Measurements from ENCODE around the gene PDE11A. TPM values are rescaled to one million over a fixed set of nuclear protein-coding genes. Genes with fewer than 3 reads are reported as not detected.

The PDE11A gene
- total RNA-seq, 6 experiments from 2014 or later: 1.2 to 3.1 (median 1.4) TPM

DNA sequence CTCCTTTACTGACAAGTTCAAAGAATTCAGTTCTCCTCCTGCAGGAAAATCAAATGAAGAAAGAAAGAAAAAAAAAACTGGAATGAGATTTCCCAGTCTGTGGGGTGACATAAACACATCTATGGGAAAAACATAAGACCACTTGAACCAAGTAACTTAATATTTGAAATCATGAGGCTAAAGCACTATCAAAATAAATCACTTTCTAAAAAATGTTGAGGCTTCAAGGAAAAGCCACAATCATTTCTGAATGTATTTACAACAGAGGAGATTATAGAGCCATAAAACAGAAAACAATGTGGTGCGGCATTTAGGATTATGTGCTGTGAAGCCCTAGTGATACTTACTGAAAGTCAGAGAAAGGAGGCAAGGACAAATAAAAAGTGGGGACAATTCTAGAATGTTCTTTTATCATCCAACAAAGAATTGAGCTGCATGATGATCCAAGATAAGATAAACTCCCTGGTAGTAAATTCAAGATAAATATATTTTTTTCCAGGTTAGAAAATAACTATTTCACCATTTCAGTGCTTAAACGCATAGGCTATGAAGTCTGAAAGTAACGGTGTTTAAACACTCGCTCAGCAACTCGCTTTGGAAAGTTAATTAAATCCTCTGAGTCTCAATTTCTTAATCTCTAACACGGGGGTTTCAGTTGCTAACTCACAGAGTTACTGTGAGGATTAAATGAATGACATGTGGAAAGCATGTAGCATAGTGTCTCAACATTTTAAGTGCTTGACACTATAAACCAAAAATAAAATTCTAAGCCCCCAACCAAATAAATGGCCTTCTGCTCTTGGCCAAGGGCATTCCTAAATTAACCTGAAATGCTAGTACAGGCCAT lies 391.5 kb downstream of the PDE11A start:
- Mint-ChIP-seq H3K4me1 (ENCODE audit: low read depth) (no peaks in the 10 kb centered on the region), H3K27me3 (ENCODE audit: insufficient read depth) (peaks cover 3% of the 10 kb centered on the region), H3K27ac (no peak overlapping the region), H3K9me3 (no peaks in the 10 kb centered on the region), H3K36me3 (ENCODE audit: low read depth) (no peaks in the 10 kb centered on the region), H3K4me3 (no peak overlapping the region)
- no peak for DNase-seq
- TF ChIP-seq, protein P1, sequence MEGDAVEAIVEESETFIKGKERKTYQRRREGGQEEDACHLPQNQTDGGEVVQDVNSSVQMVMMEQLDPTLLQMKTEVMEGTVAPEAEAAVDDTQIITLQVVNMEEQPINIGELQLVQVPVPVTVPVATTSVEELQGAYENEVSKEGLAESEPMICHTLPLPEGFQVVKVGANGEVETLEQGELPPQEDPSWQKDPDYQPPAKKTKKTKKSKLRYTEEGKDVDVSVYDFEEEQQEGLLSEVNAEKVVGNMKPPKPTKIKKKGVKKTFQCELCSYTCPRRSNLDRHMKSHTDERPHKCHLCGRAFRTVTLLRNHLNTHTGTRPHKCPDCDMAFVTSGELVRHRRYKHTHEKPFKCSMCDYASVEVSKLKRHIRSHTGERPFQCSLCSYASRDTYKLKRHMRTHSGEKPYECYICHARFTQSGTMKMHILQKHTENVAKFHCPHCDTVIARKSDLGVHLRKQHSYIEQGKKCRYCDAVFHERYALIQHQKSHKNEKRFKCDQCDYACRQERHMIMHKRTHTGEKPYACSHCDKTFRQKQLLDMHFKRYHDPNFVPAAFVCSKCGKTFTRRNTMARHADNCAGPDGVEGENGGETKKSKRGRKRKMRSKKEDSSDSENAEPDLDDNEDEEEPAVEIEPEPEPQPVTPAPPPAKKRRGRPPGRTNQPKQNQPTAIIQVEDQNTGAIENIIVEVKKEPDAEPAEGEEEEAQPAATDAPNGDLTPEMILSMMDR (IDR thresholded peaks at IDR 0.05): no peak

DNA sequence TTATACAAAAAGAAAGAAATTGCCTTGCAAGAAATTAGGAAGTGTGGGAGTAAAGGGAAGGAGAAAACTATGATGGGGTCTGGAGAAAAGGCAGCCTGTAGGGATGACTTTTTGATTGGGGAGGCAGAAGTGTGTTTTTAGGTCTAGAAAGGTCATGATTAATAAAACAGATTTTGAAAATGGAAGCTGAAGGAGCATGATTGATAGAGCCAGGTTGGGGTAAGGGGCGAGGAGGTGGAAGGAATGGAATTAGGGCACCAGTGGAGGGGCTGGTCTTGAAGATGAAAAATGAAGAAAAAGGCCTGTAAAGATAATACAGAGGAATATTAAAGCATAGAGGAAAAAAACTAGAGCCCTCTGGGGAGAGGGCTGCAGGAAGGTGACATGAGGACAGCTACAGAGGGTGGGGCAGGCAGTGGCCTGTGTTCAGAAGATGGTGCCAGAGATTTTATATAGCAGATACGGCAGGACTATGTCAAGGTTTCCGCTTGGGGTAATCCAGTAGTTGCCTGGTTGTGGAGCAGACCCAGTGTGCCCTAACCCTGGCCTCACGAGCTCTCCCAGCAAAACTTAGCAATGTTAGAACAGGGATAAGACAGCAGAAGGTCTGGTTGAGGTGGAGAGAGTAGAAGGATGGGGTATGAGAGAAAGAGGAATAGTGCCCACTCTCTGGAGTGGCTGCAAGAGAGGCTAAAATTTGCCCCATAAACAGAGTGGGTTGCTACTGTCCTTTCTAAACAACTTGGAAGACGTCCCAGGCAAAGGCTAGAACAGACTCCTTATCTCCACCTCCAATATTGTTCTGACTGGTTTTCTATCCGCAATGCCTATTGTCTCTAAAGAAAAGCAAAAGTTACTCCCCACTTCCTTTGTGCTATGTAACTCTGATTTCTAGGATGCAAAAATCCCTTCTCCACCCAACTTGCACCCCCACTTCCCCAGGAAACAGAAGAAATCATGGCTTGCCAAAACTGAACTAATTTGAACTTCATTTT lies 392.7 kb downstream of the PDE11A start:
- Mint-ChIP-seq H3K27ac (no peak overlapping the region), H3K36me3 (ENCODE audit: low read depth) (no peaks in the 10 kb centered on the region), H3K27me3 (ENCODE audit: insufficient read depth) (peaks cover 3% of the 10 kb centered on the region; the same call in 1 of the 2 replicates), H3K4me1 (ENCODE audit: low read depth) (no peaks in the 10 kb centered on the region), H3K4me3 (no peak overlapping the region), H3K9me3 (no peaks in the 10 kb centered on the region)
- DNase-seq: no peak
- TF ChIP-seq, protein P1 (IDR thresholded peaks at IDR 0.05): no peak

DNA sequence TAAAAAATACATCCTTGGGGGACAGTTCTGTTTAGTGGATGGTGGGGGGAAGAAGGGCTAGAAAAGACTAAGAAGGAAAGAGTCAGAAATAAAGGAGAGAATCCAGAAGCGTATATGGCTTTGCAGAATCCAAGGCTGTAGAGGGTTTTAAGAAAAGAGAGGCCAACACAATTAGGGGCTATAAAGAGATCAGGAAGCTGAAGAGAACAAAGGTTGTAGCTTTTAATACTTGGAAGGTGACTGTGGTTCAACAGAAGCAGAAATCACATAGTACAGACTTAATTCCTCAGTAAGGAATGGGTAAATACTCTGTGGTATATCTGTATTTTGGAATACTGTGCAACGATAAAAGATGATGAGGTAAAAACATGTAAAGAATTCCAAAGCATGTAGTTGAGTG lies 393.6 kb downstream of the PDE11A start:
- no peak overlapping the region for H3K4me3 Mint-ChIP-seq
- no peak for DNase-seq
- H3K9me3 Mint-ChIP-seq: no peaks in the 10 kb centered on the region
- H3K27ac Mint-ChIP-seq: no peak overlapping the region
- H3K36me3 Mint-ChIP-seq (ENCODE audit: low read depth): no peaks in the 10 kb centered on the region
- H3K27me3 Mint-ChIP-seq (ENCODE audit: insufficient read depth): peaks cover 3% of the 10 kb centered on the region; the same call in 1 of the 2 replicates
- TF ChIP-seq, protein P1 (IDR thresholded peaks at IDR 0.05): no peak
- H3K4me1 Mint-ChIP-seq (ENCODE audit: low read depth): no peaks in the 10 kb centered on the region

DNA sequence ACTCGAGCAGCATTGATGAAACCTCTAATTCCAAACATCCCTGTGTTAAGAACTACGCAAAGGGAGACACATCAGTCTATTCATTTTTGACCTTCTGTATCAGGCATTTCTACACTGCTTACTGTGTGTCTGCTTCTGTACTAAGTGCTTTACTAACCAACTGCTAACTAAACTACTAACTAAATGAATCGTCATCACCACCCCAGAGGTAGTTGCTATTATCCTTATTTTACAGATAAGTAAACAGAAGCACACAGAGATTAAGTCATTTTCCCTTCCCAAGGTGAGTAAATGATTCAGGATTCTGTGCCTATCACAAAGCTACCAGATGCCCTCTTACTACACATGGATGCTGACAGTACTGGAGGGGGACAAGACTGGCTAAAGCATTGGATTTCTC lies 395.9 kb downstream of the PDE11A start:
- TF ChIP-seq, protein P1 (IDR thresholded peaks at IDR 0.05): no peak
- no peak for DNase-seq
- Mint-ChIP-seq H3K27me3 (ENCODE audit: insufficient read depth) (peaks cover 3% of the 10 kb centered on the region; the same call in 1 of the 2 replicates), H3K27ac (no peak overlapping the region), H3K9me3 (no peaks in the 10 kb centered on the region), H3K4me3 (no peak overlapping the region), H3K4me1 (ENCODE audit: low read depth) (no peaks in the 10 kb centered on the region), H3K36me3 (ENCODE audit: low read depth) (no peaks in the 10 kb centered on the region)

DNA sequence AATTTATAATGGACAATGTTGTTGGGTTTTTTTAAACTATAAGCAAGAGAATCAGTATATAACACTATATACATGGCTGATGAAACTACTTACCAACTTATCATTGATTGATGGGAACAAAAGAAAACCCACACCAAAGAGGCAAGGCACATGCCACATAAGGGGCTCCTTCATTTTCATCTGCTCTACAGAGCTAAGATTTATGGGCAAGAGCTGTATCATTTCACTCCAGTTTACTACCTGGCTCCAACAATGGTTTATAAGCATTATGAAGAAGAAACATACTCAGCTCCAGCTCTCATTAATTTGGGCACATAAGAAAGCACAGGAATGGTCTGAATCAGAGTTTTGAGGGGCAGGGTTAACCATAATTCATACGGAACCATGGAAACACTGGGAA lies 396.8 kb downstream of the PDE11A start:
- no peak for DNase-seq
- Mint-ChIP-seq H3K36me3 (ENCODE audit: low read depth) (no peaks in the 10 kb centered on the region), H3K27me3 (ENCODE audit: insufficient read depth) (peaks cover 6% of the 10 kb centered on the region), H3K27ac (no peak overlapping the region), H3K4me3 (no peak overlapping the region), H3K4me1 (ENCODE audit: low read depth) (no peaks in the 10 kb centered on the region), H3K9me3 (no peaks in the 10 kb centered on the region)
- TF ChIP-seq, protein P1 (IDR thresholded peaks at IDR 0.05): no peak

Data from HFFc6 (cell line).